AG04450 (cell line): ENCODE data around the gene FAM135A. TPM values are rescaled to one million over a fixed set of nuclear protein-coding genes. Genes with fewer than 3 reads are reported as not detected.

Source experiments
- CTCF ChIA-PET: fragments of 300-600, 350-600 bp; formaldehyde crosslinking; extraction: SDS; loops from one replicate; lab custom pipeline; 2022; ENCODE audit warnings: antibody characterized with exemption, inconsistent platforms; lab: Charles Lee
- POLR2A ChIA-PET: fragments of 350-600 bp; formaldehyde crosslinking; extraction: SDS; loops from one replicate; lab custom pipeline; 2021; ENCODE audit warnings: antibody characterized with exemption, inconsistent platforms; lab: Yijun Ruan, JAX
- DNase-seq: peaks from one replicate; pipeline ENCODE4 v3.0.0-alpha.2; 2011; ENCODE audit warnings: low read depth, low spot score
- H3K27ac ChIP-seq: one replicate; pipeline ENCODE4 v1.5.1; 2012; ENCODE audit warnings: low read depth, low read length, control low read depth
- H3K27me3 ChIP-seq: one replicate; pipeline ENCODE4 v1.6.0; 2012; ENCODE audit warnings: low read length; ENCODE audit not compliant: control insufficient read depth, insufficient read depth
- H3K4me3 ChIP-seq: 2 replicates; pipeline ENCODE4 v1.5.1; 2011; ENCODE audit warnings: mild to moderate bottlenecking, low read depth, low read length, control low read depth
- H3K9me3 ChIP-seq: 2 replicates; pipeline ENCODE4 v1.5.1; 2012; ENCODE audit warnings: low read length; ENCODE audit not compliant: control insufficient read depth, insufficient read depth
- CTCF ChIP-seq: IDR thresholded peaks from 2 replicates; pipeline ENCODE4 v1.5.1; 2011; ENCODE audit warnings: low read depth, low read length, control low read depth, inconsistent platforms
- polyA plus RNA-seq: library from polyadenylated mRNA; depleted of rRNA; stranded (reverse); fragments of >200 nt; gene quantifications from 2 replicates; pipeline ENCODE4 v1.2.3, GENCODE V29; 2011

FAM135A gene
- polyA plus RNA-seq, 1 experiment = 9.8 TPM

GRCh38 chr6:70503813-70504465 is 90.6 kb downstream of the FAM135A start:
- Histone ChIP-seq H3K9me3 (no peaks in the 10 kb centered on the region), H3K27me3 (no peaks in the 10 kb centered on the region), H3K4me3 (no peak overlapping the region), H3K27ac (no peak overlapping the region)
- no peak for TF ChIP-seq CTCF
- DNase-seq = no peak
- ChIA-PET POLR2A (no interaction called here), CTCF (no interaction called here)

GRCh38 chr6:70506321-70506720 is 93.0 kb downstream of the FAM135A start:
- CTCF ChIA-PET = no interaction called here
- TF ChIP-seq CTCF = no peak
- Histone ChIP-seq H3K27me3 (no peaks in the 10 kb centered on the region), H3K4me3 (no peak overlapping the region), H3K27ac (no peak overlapping the region), H3K9me3 (no peaks in the 10 kb centered on the region)
- no peak for DNase-seq
- POLR2A ChIA-PET = no interaction called here

GRCh38 chr6:70507161-70507560 is 93.9 kb downstream of the FAM135A start:
- ChIA-PET CTCF (no interaction called here), POLR2A (no interaction called here)
- no peaks in the 10 kb centered on the region for H3K9me3 ChIP-seq

GRCh38 chr6:70508953-70509352 is 95.6 kb downstream of the FAM135A start:
- Histone ChIP-seq H3K27ac (no peak overlapping the region), H3K27me3 (no peaks in the 10 kb centered on the region), H3K9me3 (no peaks in the 10 kb centered on the region), H3K4me3 (no peak overlapping the region)
- DNase-seq = no peak
- ChIA-PET CTCF (no interaction called here), POLR2A (no interaction called here)
- TF ChIP-seq CTCF = no peak

More at GRCh38 chr6:70507161-70507560, 93.9 kb downstream of the FAM135A start:
- H3K4me3 ChIP-seq = no peak overlapping the region
- TF ChIP-seq CTCF = no peak
- no peak for DNase-seq
- no peak overlapping the region for H3K27ac ChIP-seq
- H3K27me3 ChIP-seq = no peaks in the 10 kb centered on the region

- Histone ChIP-seq H3K27me3 (no peaks in the 10 kb centered on the region), H3K9me3 (no peaks in the 10 kb centered on the region), H3K27ac (no peak overlapping the region), H3K4me3 (no peak overlapping the region)
- TF ChIP-seq CTCF = no peak
- DNase-seq = no peak
- POLR2A ChIA-PET = no interaction called here
- CTCF ChIA-PET = no interaction called here
Observed at GRCh38 chr6:70510600-70510999, 97.3 kb downstream of the FAM135A start.
